Right ventricle myocardium inferior (tissue), 1 donor: ENCODE measurements around the gene ST6GALNAC5. TPM values are rescaled to one million over a fixed set of nuclear protein-coding genes. Genes with fewer than 3 reads are reported as not detected.

Experiments
- ATAC-seq: fragments of 200-7000 bp; cut with Tn5 transposase; one replicate; pipeline ENCODE4 v1.9.1; 2020; ENCODE audit warnings: mild to moderate bottlenecking, moderate library complexity
- DNase-seq: peaks from one replicate; pipeline ENCODE4 v3.0.0; 2021; ENCODE audit errors: missing footprints
- intact Hi-C: fragments of 100-400 bp; cut with DNase I; formaldehyde crosslinking; loops from one replicate; pipeline ENCODE4 v1.11.0; 2022
- total RNA-seq: library from RNA; stranded (reverse); fragmentation: NEBNext Ultra II Directional; extraction: Animal tissue kit (Norgen Biotek cat#: 25700); gene quantifications from one replicate; pipeline ENCODE4 v1.2.1, GENCODE V29; 2021
- donor health status: DM: no; HTN: yes; CAD: no; lungs with severe emphysema.

ST6GALNAC5 gene
- total RNA-seq, 1 donor from 2014 or later: 0.46 TPM

- DNase-seq: no peak
- ATAC-seq: no peak
- intact Hi-C loops: no loop called here
These were observed 58.5 kb downstream of the ST6GALNAC5 start for GRCh38 chr1:76925825-76926224.

GRCh38 chr1:76928522-76928921 lies 61.2 kb downstream of the ST6GALNAC5 start:
- DNase-seq (no peak), ATAC-seq (no peak)
- intact Hi-C loops: no loop called here

GRCh38 chr1:76929136-76929535 lies 61.9 kb downstream of the ST6GALNAC5 start:
- DNase-seq: no peak
- intact Hi-C loops: no loop called here
- no peak for ATAC-seq

GRCh38 chr1:76933847-76934815 lies 66.9 kb downstream of the ST6GALNAC5 start:
- ATAC-seq (no peak), DNase-seq (no peak)
- intact Hi-C loops: no loop called here

GRCh38 chr1:76938304-76938703 lies 71.0 kb downstream of the ST6GALNAC5 start:
- intact Hi-C loops: no loop called here
- ATAC-seq (no peak), DNase-seq (no peak)

- DNase-seq: no peak
- intact Hi-C loops: no loop called here
- no peak for ATAC-seq
These were observed 72.0 kb downstream of the ST6GALNAC5 start for GRCh38 chr1:76939050-76939816.

- ATAC-seq: no peak
- DNase-seq: no peak
- intact Hi-C loops: no loop called here
These were observed 72.5 kb downstream of the ST6GALNAC5 start for GRCh38 chr1:76939817-76940216.

GRCh38 chr1:76940571-76941335 lies 73.5 kb downstream of the ST6GALNAC5 start:
- no peak for DNase-seq
- intact Hi-C loops: no loop called here
- no peak for ATAC-seq

- DNase-seq (no peak), ATAC-seq (no peak)
- intact Hi-C loops: no loop called here
These were observed 75.3 kb downstream of the ST6GALNAC5 start for GRCh38 chr1:76942549-76942948.

- intact Hi-C loops: no loop called here
- ATAC-seq: no peak
- DNase-seq: no peak
These were observed 77.7 kb downstream of the ST6GALNAC5 start for GRCh38 chr1:76944942-76945341.

- ATAC-seq: no peak
These were observed 81.6 kb downstream of the ST6GALNAC5 start for GRCh38 chr1:76948846-76949245.

GRCh38 chr1:76949503-76949902 lies 82.2 kb downstream of the ST6GALNAC5 start:
- DNase-seq: no peak
- ATAC-seq: no peak
- intact Hi-C loops: no loop called here

More at GRCh38 chr1:76948846-76949245, 81.6 kb downstream of the ST6GALNAC5 start:
- intact Hi-C loops: no loop called here
- DNase-seq: no peak

GRCh38 chr1:76950306-76950705 lies 83.0 kb downstream of the ST6GALNAC5 start:
- no peak for DNase-seq
- no peak for ATAC-seq
- intact Hi-C loops: no loop called here

GRCh38 chr1:76951153-76951552 lies 83.9 kb downstream of the ST6GALNAC5 start:
- ATAC-seq: no peak
- intact Hi-C loops: no loop called here

GRCh38 chr1:76955652-76956051 lies 88.4 kb downstream of the ST6GALNAC5 start:
- DNase-seq (no peak), ATAC-seq (no peak)
- intact Hi-C loops: no loop called here

More at GRCh38 chr1:76951153-76951552, 83.9 kb downstream of the ST6GALNAC5 start:
- DNase-seq: no peak

GRCh38 chr1:76957961-76958360 lies 90.7 kb downstream of the ST6GALNAC5 start:
- ATAC-seq: no peak
- no peak for DNase-seq
- intact Hi-C loops: no loop called here

GRCh38 chr1:76958828-76959227 lies 91.5 kb downstream of the ST6GALNAC5 start:
- intact Hi-C loops: no loop called here
- DNase-seq (no peak), ATAC-seq (no peak)

- no peak for ATAC-seq
- no peak for DNase-seq
- intact Hi-C loops: no loop called here
These were observed 92.3 kb downstream of the ST6GALNAC5 start for GRCh38 chr1:76959556-76959955.

GRCh38 chr1:76961181-76961819 lies 94.0 kb downstream of the ST6GALNAC5 start:
- intact Hi-C loops: no loop called here
- DNase-seq: no peak
- no peak for ATAC-seq
